ENCODE measurements around the gene BNC2.

DNA sequence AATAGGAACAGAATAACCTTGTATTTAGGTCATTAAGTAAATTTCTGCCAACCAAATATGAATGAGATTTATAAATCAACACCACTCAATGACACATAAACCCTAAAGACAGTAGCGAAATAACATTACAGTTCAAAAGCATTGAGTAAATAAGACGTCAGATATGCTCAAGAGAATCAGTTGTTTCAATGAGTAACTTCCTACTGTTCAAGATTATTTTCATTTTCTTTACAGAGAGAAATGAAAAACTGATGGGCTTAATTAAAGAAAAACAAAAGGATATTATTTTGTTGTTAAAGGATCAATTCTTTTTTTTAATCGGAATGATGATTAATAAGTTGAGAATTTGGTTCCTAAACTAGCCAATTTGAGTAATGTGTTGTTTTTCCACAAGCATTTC lies 150.1 kb downstream of the BNC2 start:
- peak; percentile 67; the same call in 1 of the 2 replicates for TF ChIP-seq EZH2phosphoT487 (IDR thresholded peaks at IDR 0.05; ENCODE audit: insufficient read depth, low read depth)
- no peak for TF ChIP-seq EZH2 (IDR thresholded peaks at IDR 0.05; ENCODE audit: insufficient read depth, poor library complexity, severe bottlenecking)

Data from GM23248 (cell line).